ENCODE results near the gene CELA3B.
A peak's percentile ranks its signal among the peaks of the same experiment; 100 is the strongest.

CELA3B gene

DNA sequence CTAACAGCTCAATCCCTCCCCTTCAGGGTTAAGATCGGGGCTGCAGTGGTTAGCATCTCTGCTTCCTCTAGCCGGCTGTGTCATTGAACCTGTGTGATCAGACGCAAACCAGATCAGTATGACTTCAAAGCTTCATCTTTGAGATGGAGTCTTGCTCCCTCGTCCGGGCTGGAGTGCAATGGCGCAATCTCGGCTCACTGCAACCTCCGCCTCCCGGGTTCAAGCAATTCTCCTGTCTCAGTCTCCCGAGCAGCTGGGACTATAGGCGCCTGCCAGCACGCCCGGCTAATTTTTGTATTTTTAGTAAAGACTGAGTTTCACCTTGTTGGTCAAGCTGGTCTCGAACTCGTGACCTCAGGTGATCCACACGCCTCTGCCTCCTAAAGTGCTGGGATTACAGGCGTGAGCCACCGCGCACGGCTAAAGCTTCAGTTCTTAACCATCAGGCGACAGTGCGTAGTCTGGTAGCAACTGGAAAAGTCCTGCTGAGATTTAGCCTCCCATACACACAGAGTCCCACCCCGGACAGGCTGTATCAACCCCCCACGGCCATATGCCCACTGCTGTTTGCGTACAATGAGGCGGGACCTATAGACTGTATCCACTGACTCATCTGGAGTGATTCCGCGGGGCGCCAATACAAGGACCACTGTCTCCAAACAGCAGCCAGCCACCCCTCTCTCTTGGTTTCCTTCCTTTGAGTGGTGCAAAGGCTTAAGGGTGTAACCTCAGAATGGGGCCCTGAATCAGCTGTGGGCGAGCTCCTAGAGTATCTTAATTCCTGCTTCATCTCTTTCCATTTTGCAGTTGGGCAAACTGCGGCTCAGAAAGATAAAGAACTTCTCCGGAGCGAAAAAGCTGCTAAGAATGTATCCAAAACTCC is 47.9 kb downstream of the CELA3B start (continued):
- no peak for TF ChIP-seq TSHZ1 (tag by site-specific recombination; IDR thresholded peaks at IDR 0.05; ENCODE audit: borderline replicate concordance)
- TF ChIP-seq BCL11A (tag by site-specific recombination; IDR thresholded peaks at IDR 0.05; ENCODE audit: low read depth): peak; percentile 86; the same call in 1 of the 2 replicates
- peak; percentile 54; the same call in 1 of the 2 replicates for TF ChIP-seq ZNF121 (tag by site-specific recombination; IDR thresholded peaks at IDR 0.05)
- no peak for TF ChIP-seq ZNF626 (tag by site-specific recombination; IDR thresholded peaks at IDR 0.05)
- peak; percentile 11; the same call in 1 of the 2 replicates for TF ChIP-seq ZNF76 (tag by site-specific recombination; IDR thresholded peaks at IDR 0.05; ENCODE audit: borderline replicate concordance, low read depth)
- TF ChIP-seq ZNF596 (tag by site-specific recombination; IDR thresholded peaks at IDR 0.05): peak; percentile 66; the same call in 1 of the 2 replicates
- TF ChIP-seq ZNF10 (tag by site-specific recombination; IDR thresholded peaks at IDR 0.05): no peak; the same call in 1 of the 2 replicates
- no peak for TF ChIP-seq ZNF138 (tag by site-specific recombination; IDR thresholded peaks at IDR 0.05; ENCODE audit: borderline replicate concordance)
- TF ChIP-seq, protein P1, sequence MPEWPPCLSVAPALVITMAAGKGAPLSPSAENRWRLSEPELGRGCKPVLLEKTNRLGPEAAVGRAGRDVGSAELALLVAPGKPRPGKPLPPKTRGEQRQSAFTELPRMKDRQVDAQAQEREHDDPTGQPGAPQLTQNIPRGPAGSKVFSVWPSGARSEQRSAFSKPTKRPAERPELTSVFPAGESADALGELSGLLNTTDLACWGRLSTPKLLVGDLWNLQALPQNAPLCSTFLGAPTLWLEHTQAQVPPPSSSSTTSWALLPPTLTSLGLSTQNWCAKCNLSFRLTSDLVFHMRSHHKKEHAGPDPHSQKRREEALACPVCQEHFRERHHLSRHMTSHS (tag by site-specific recombination; IDR thresholded peaks at IDR 0.05): no peak
- peak; percentile 70 for TF ChIP-seq CTCF (tag by site-specific recombination; IDR thresholded peaks at IDR 0.05)
- no peak for TF ChIP-seq MYNN (tag by site-specific recombination; IDR thresholded peaks at IDR 0.05; ENCODE audit: borderline replicate concordance)
- peak; percentile 84 for TF ChIP-seq ZNF2 (tag by site-specific recombination; IDR thresholded peaks at IDR 0.05)
- peak; percentile 93 for TF ChIP-seq ZNF600 (tag by site-specific recombination; IDR thresholded peaks at IDR 0.05)
- no peak for TF ChIP-seq ZNF350 (tag by site-specific recombination; IDR thresholded peaks at IDR 0.05)
- TF ChIP-seq, protein P2, sequence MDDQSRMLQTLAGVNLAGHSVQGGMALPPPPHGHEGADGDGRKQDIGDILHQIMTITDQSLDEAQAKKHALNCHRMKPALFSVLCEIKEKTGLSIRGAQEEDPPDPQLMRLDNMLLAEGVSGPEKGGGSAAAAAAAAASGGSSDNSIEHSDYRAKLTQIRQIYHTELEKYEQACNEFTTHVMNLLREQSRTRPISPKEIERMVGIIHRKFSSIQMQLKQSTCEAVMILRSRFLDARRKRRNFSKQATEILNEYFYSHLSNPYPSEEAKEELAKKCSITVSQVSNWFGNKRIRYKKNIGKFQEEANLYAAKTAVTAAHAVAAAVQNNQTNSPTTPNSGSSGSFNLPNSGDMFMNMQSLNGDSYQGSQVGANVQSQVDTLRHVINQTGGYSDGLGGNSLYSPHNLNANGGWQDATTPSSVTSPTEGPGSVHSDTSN (CRISPR knock-in tag; IDR thresholded peaks at IDR 0.05): no peak
- TF ChIP-seq ZNF404 (tag by site-specific recombination; IDR thresholded peaks at IDR 0.05): no peak
- peak; percentile 63; the same call in 1 of the 2 replicates for TF ChIP-seq ZFHX2 (tag by site-specific recombination; conservative IDR thresholded peaks at IDR 0.05)
- no peak for TF ChIP-seq ZNF112 (tag by site-specific recombination; IDR thresholded peaks at IDR 0.05)
- TF ChIP-seq ZNF416 (tag by site-specific recombination; IDR thresholded peaks at IDR 0.05): no peak
- TF ChIP-seq, protein P3, sequence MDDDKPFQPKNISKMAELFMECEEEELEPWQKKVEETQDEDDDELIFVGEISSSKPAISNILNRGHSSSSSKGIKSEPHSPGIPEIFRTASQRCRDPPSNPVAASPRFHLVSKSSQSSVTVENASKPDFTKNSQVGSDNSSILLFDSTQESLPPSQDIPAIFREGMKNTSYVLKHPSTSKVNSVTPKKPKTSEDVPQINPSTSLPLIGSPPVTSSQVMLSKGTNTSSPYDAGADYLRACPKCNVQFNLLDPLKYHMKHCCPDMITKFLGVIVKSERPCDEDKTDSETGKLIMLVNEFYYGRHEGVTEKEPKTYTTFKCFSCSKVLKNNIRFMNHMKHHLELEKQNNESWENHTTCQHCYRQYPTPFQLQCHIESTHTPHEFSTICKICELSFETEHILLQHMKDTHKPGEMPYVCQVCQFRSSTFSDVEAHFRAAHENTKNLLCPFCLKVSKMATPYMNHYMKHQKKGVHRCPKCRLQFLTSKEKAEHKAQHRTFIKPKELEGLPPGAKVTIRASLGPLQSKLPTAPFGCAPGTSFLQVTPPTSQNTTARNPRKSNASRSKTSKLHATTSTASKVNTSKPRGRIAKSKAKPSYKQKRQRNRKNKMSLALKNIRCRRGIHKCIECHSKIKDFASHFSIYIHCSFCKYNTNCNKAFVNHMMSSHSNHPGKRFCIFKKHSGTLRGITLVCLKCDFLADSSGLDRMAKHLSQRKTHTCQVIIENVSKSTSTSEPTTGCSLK (tag by site-specific recombination; IDR thresholded peaks at IDR 0.05): no peak
- TF ChIP-seq ZNF248 (tag by site-specific recombination; IDR thresholded peaks at IDR 0.05): no peak
- TF ChIP-seq, protein P4, sequence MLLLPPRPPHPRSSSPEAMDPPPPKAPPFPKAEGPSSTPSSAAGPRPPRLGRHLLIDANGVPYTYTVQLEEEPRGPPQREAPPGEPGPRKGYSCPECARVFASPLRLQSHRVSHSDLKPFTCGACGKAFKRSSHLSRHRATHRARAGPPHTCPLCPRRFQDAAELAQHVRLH (tag by site-specific recombination; IDR thresholded peaks at IDR 0.05): peak; percentile 89
- 0 out of 2 replicates have a peak, but pooled peaks have one; percentile 11 for TF ChIP-seq ZNF18 (tag by site-specific recombination; IDR thresholded peaks at IDR 0.05)
- TF ChIP-seq EGR2 (tag by site-specific recombination; IDR thresholded peaks at IDR 0.05; ENCODE audit: low read depth): no peak
- TF ChIP-seq GFI1B (tag by site-specific recombination; IDR thresholded peaks at IDR 0.05): peak; percentile 67

Data from HEK293 (cell line).